ENCODE results near the gene ERF. TPM values are rescaled to one million over a fixed set of nuclear protein-coding genes. Genes with fewer than 3 reads are reported as not detected.

Gene ERF
- total RNA-seq, 1 donor from 2014 or later = 109 TPM

DNA sequence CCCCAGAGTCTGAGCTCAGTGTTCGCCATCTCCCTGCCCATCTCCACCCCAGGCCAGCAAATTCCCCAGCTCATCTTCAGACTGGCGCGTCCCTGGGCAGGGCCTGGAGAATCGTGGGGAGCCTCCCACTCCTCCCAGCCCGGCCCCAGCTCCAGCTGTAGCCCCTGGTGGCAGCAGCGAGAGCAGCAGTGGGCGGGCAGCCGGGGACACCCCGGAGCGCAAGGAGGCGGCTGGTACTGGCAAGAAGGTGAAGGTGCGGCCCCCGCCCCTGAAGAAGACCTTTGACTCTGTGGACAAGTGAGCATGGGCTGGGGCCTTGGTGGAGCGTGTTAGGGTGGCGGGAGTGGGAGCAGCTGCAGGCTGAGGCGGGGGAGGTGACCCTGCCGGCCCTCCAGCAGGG is 38.6 kb upstream of the ERF start:
- H3K27me3 Mint-ChIP-seq (ENCODE audit: unreplicated experiment) = peaks cover 12% of the 10 kb centered on the region
- no peak for DNase-seq (ENCODE audit: low spot score)
- no peak overlapping the region for H3K4me3 Mint-ChIP-seq (ENCODE audit: unreplicated experiment)
- H3K4me1 Mint-ChIP-seq (ENCODE audit: unreplicated experiment) = no peaks in the 10 kb centered on the region
- TF ChIP-seq CTCF (IDR thresholded peaks at IDR 0.05; ENCODE audit: unreplicated experiment) = no peak
- H3K27ac Mint-ChIP-seq (ENCODE audit: unreplicated experiment) = no peak overlapping the region
- H3K9me3 Mint-ChIP-seq (ENCODE audit: unreplicated experiment) = no peaks in the 10 kb centered on the region
- H3K36me3 Mint-ChIP-seq (ENCODE audit: low read depth, unreplicated experiment) = peaks cover 11% of the 10 kb centered on the region

- TF ChIP-seq CTCF (IDR thresholded peaks at IDR 0.05; ENCODE audit: unreplicated experiment) = no peak
- Mint-ChIP-seq H3K9me3 (ENCODE audit: unreplicated experiment) (no peaks in the 10 kb centered on the region), H3K27ac (ENCODE audit: unreplicated experiment) (peak overlapping the region; percentile 42), H3K4me3 (ENCODE audit: unreplicated experiment) (peak overlapping the region; percentile 67), H3K27me3 (ENCODE audit: unreplicated experiment) (peaks cover 12% of the 10 kb centered on the region), H3K4me1 (ENCODE audit: unreplicated experiment) (no peaks in the 10 kb centered on the region), H3K36me3 (ENCODE audit: low read depth, unreplicated experiment) (peaks cover 15% of the 10 kb centered on the region)
- no peak for DNase-seq (ENCODE audit: low spot score)
Measured at GRCh38 chr19:42292963-42293362, 38.0 kb upstream of the ERF start.

- Mint-ChIP-seq H3K4me1 (ENCODE audit: unreplicated experiment) (no peaks in the 10 kb centered on the region), H3K4me3 (ENCODE audit: unreplicated experiment) (peak overlapping the region; percentile 86), H3K27me3 (ENCODE audit: unreplicated experiment) (peaks cover 13% of the 10 kb centered on the region), H3K27ac (ENCODE audit: unreplicated experiment) (no peak overlapping the region), H3K36me3 (ENCODE audit: low read depth, unreplicated experiment) (peaks cover 15% of the 10 kb centered on the region), H3K9me3 (ENCODE audit: unreplicated experiment) (no peaks in the 10 kb centered on the region)
- no peak for TF ChIP-seq CTCF (IDR thresholded peaks at IDR 0.05; ENCODE audit: unreplicated experiment)
- no peak for DNase-seq (ENCODE audit: low spot score)
Measured at GRCh38 chr19:42292042-42292960, 37.4 kb upstream of the ERF start.

- TF ChIP-seq CTCF (IDR thresholded peaks at IDR 0.05; ENCODE audit: unreplicated experiment) = no peak
- Mint-ChIP-seq H3K4me3 (ENCODE audit: unreplicated experiment) (peak overlapping the region; percentile 86), H3K9me3 (ENCODE audit: unreplicated experiment) (no peaks in the 10 kb centered on the region), H3K4me1 (ENCODE audit: unreplicated experiment) (no peaks in the 10 kb centered on the region), H3K36me3 (ENCODE audit: low read depth, unreplicated experiment) (peaks cover 15% of the 10 kb centered on the region), H3K27me3 (ENCODE audit: unreplicated experiment) (peaks cover 15% of the 10 kb centered on the region), H3K27ac (ENCODE audit: unreplicated experiment) (peak overlapping the region; percentile 58)
- no peak for DNase-seq (ENCODE audit: low spot score)
Measured at GRCh38 chr19:42291435-42291810, 36.5 kb upstream of the ERF start.

Measured in endothelial cell (in vitro differentiated cells).